NB4 (cell line): ENCODE results near the gene EFCAB9.

Source experiments
- POLR2A ChIP-seq: IDR thresholded peaks from 2 replicates; pipeline ENCODE4 v1.6.1; 2011; ENCODE audit warnings: mild to moderate bottlenecking; ENCODE audit not compliant: insufficient read length; ENCODE audit errors: extremely low read depth
- TF ChIP-seq, protein P1 (sequence below): IDR thresholded peaks from one replicate; pipeline ENCODE4 v1.5.1; 2012; ENCODE audit warnings: low read depth, low read length

GRCh38 chr5:172178301-172178987 lies 15.5 kb upstream of the EFCAB9 start:
- TF ChIP-seq POLR2A = no peak
- TF ChIP-seq, protein P1, sequence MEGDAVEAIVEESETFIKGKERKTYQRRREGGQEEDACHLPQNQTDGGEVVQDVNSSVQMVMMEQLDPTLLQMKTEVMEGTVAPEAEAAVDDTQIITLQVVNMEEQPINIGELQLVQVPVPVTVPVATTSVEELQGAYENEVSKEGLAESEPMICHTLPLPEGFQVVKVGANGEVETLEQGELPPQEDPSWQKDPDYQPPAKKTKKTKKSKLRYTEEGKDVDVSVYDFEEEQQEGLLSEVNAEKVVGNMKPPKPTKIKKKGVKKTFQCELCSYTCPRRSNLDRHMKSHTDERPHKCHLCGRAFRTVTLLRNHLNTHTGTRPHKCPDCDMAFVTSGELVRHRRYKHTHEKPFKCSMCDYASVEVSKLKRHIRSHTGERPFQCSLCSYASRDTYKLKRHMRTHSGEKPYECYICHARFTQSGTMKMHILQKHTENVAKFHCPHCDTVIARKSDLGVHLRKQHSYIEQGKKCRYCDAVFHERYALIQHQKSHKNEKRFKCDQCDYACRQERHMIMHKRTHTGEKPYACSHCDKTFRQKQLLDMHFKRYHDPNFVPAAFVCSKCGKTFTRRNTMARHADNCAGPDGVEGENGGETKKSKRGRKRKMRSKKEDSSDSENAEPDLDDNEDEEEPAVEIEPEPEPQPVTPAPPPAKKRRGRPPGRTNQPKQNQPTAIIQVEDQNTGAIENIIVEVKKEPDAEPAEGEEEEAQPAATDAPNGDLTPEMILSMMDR = no peak
